Measurements from ENCODE around the gene ANKRD28. TPM values are rescaled to one million over a fixed set of nuclear protein-coding genes. Genes with fewer than 3 reads are reported as not detected.
"Not testable (repeated sequence)": the region's sequence is repeated elsewhere in the genome, so short reads cannot be mapped to it uniquely, and the experiment has no call there.

Gene ANKRD28
- total RNA-seq, 1 donor from 2014 or later: 21.6 TPM

GRCh38 chr3:15630646-15631350 lies 167.0 kb downstream of the ANKRD28 start:
- no peaks in the 10 kb centered on the region for H3K9me3 ChIP-seq (replicated peaks)
- no peak for TF ChIP-seq CTCF (IDR thresholded peaks at IDR 0.05; ENCODE audit: borderline replicate concordance)
- DNase-seq: no peak
- H3K4me3 ChIP-seq: peak overlapping the region; percentile 49
- intact Hi-C loops (cut with micrococcal nuclease): loop anchor here (5.0 kb wide), 1 partner anchor 182 kb away; no protein-coding TSS in a partner anchor
- H3K36me3 ChIP-seq: no peaks in the 10 kb centered on the region
- H3K27ac ChIP-seq (replicated peaks): peak overlapping the region; percentile 36
- no peaks in the 10 kb centered on the region for H3K27me3 ChIP-seq (ENCODE audit: low read depth)
- H3K4me1 ChIP-seq: peaks cover 36% of the 10 kb centered on the region

- intact Hi-C loops (cut with micrococcal nuclease): loop anchor here (5.0 to 10.0 kb wide), 2 partner anchors 182 to 615 kb away; no protein-coding TSS in a partner anchor
- TF ChIP-seq CTCF (IDR thresholded peaks at IDR 0.05; ENCODE audit: borderline replicate concordance): peak; percentile 86
- no peak for DNase-seq
- no peaks in the 10 kb centered on the region for H3K27me3 ChIP-seq (ENCODE audit: low read depth)
- H3K4me1 ChIP-seq: peaks cover 29% of the 10 kb centered on the region
- H3K4me3 ChIP-seq: peak overlapping the region; percentile 49
- H3K9me3 ChIP-seq (replicated peaks): no peaks in the 10 kb centered on the region
- H3K36me3 ChIP-seq: no peaks in the 10 kb centered on the region
- H3K27ac ChIP-seq (replicated peaks): peak overlapping the region; percentile 36
These were observed 167.8 kb downstream of the ANKRD28 start for GRCh38 chr3:15629860-15630597.

GRCh38 chr3:15628967-15629366 lies 168.8 kb downstream of the ANKRD28 start:
- no peak for TF ChIP-seq CTCF (IDR thresholded peaks at IDR 0.05; ENCODE audit: borderline replicate concordance)
- Histone ChIP-seq H3K36me3 (no peaks in the 10 kb centered on the region), H3K9me3 (replicated peaks) (no peaks in the 10 kb centered on the region), H3K27me3 (ENCODE audit: low read depth) (no peaks in the 10 kb centered on the region), H3K4me1 (peaks cover 20% of the 10 kb centered on the region), H3K4me3 (no peak overlapping the region), H3K27ac (replicated peaks) (no peak overlapping the region)
- DNase-seq: no peak
- intact Hi-C loops (cut with micrococcal nuclease): loop anchor here (10.0 kb wide), 1 partner anchor 616 kb away; no protein-coding TSS in a partner anchor

GRCh38 chr3:15623535-15624440 lies 174.0 kb downstream of the ANKRD28 start:
- intact Hi-C loops (cut with micrococcal nuclease): loop anchor here (10.0 kb wide), 1 partner anchor 621 kb away; no protein-coding TSS in a partner anchor

GRCh38 chr3:15619659-15620464 lies 177.9 kb downstream of the ANKRD28 start:
- not testable (repeated sequence) for DNase-seq; H3K4me1 ChIP-seq; H3K27me3 ChIP-seq (ENCODE audit: low read depth); H3K4me3 ChIP-seq; H3K27ac ChIP-seq (replicated peaks)
- intact Hi-C loops (cut with micrococcal nuclease): loop anchor here (10.0 kb wide), 1 partner anchor 625 kb away; no protein-coding TSS in a partner anchor
- Histone ChIP-seq H3K36me3 (peaks cover 18% of the 10 kb centered on the region), H3K9me3 (replicated peaks) (peaks cover 27% of the 10 kb centered on the region)

More at GRCh38 chr3:15623535-15624440, 174.0 kb downstream of the ANKRD28 start:
- Histone ChIP-seq H3K4me1 (no peaks in the 10 kb centered on the region), H3K27me3 (ENCODE audit: low read depth) (no peaks in the 10 kb centered on the region), H3K27ac (replicated peaks) (no peak overlapping the region), H3K36me3 (peaks cover 18% of the 10 kb centered on the region), H3K9me3 (replicated peaks) (peaks cover 27% of the 10 kb centered on the region), H3K4me3 (no peak overlapping the region)
- no peak for DNase-seq
- TF ChIP-seq CTCF (IDR thresholded peaks at IDR 0.05; ENCODE audit: borderline replicate concordance): no peak

Measured in left ventricle myocardium inferior (tissue), 1 donor.